NK-92 (cell line): ENCODE data around the gene OR10W1.

ENCODE experiments used
- DNase-seq: peaks from one replicate; lab custom pipeline; 2025; ENCODE audit not compliant: unreplicated experiment; lab: John Stamatoyannopoulos, UW

Gene OR10W1

GRCh38 chr11:58268142-58268541 lies at the start of gene OR10W1:
Gene OR10W1 (minus strand): TSS chr11:58268260. CDS start chr11:58267858, 402 bp downstream.
- DNase-seq: no peak

GRCh38 chr11:58316142-58316541 lies 48.1 kb upstream of the OR10W1 start:
- no peak for DNase-seq

GRCh38 chr11:58301576-58301975 lies 33.5 kb upstream of the OR10W1 start:
- DNase-seq: no peak

GRCh38 chr11:58292017-58292416 lies 24.0 kb upstream of the OR10W1 start:
- DNase-seq: no peak

GRCh38 chr11:58289266-58289665 lies 21.2 kb upstream of the OR10W1 start:
- DNase-seq: no peak

- no peak for DNase-seq
Observed at GRCh38 chr11:58286249-58286648, 18.2 kb upstream of the OR10W1 start.

- no peak for DNase-seq
Observed at GRCh38 chr11:58285483-58286040, 17.5 kb upstream of the OR10W1 start.

- no peak for DNase-seq
Observed at GRCh38 chr11:58276151-58276550, 8.1 kb upstream of the OR10W1 start.

GRCh38 chr11:58275002-58275401 lies 6.9 kb upstream of the OR10W1 start:
- DNase-seq: no peak

GRCh38 chr11:58259983-58260382 lies 8.1 kb downstream of the OR10W1 start:
- no peak for DNase-seq

GRCh38 chr11:58254936-58255335 lies 13.1 kb downstream of the OR10W1 start:
- no peak for DNase-seq

GRCh38 chr11:58243954-58244353 lies 24.1 kb downstream of the OR10W1 start:
- no peak for DNase-seq

- no peak for DNase-seq
Observed at GRCh38 chr11:58227956-58228615, 40.0 kb downstream of the OR10W1 start.

- no peak for DNase-seq
Observed at GRCh38 chr11:58222721-58223120, 45.3 kb downstream of the OR10W1 start.
